HepG2 (cell line): ENCODE measurements around the gene TMEM270. TPM values are rescaled to one million over a fixed set of nuclear protein-coding genes. Genes with fewer than 3 reads are reported as not detected.

Experiments used
- AGO2 ChIP-seq: fragments of 200-400 bp; formaldehyde crosslinking; optimal IDR thresholded peaks from 2 replicates; pipeline ENCODE3; 2017; ENCODE audit warnings: mild to moderate bottlenecking, low read depth, low read length, moderate library complexity
- BCL6 ChIP-seq: IDR thresholded peaks from 2 replicates; pipeline ENCODE4 v1.6.1; 2016; ENCODE audit warnings: missing genetic modification reagents, missing compliant biosample characterization
- CAMTA2 ChIP-seq: sonication (generic); formaldehyde crosslinking; IDR thresholded peaks from 2 replicates; pipeline ENCODE4 v1.4.0; 2020; ENCODE audit warnings: mild to moderate bottlenecking, missing genetic modification reagents, borderline replicate concordance
- CREB3 ChIP-seq: sonication (generic); formaldehyde crosslinking; IDR thresholded peaks from 2 replicates; pipeline ENCODE4 v1.5.0; 2020; ENCODE audit warnings: missing genetic modification reagents
- DMAP1 ChIP-seq: IDR thresholded peaks from 2 replicates; pipeline ENCODE4 v1.6.1; 2016
- FOXP1 ChIP-seq, 2 experiments: fragments of 450-650 bp in 1 of 2; IDR thresholded peaks; 2 replicates each; pipeline ENCODE4 v1.6.1; 2017 to 2018; ENCODE audit warnings: antibody characterized with exemption in 1 of 2
- MED13 ChIP-seq: sonication (generic); formaldehyde crosslinking; IDR thresholded peaks from 2 replicates; pipeline ENCODE4 v1.5.0; 2020; ENCODE audit warnings: missing genetic modification reagents
- NFIB ChIP-seq: sonication (generic); formaldehyde crosslinking; IDR thresholded peaks from 2 replicates; pipeline ENCODE4 v1.9.0; 2021; ENCODE audit warnings: missing genetic modification reagents, mild to moderate bottlenecking, borderline replicate concordance
- NR0B2 ChIP-seq: sonication (generic); formaldehyde crosslinking; IDR thresholded peaks from 2 replicates; pipeline ENCODE4 v1.4.0; 2020; ENCODE audit warnings: mild to moderate bottlenecking, missing genetic modification reagents
- NR2F6 ChIP-seq, 2 experiments: IDR thresholded peaks; 2 replicates each; pipeline ENCODE4 v1.6.1; 2016; ENCODE audit warnings: antibody characterized with exemption in 1 of 2, mild to moderate bottlenecking in 1 of 2
- PHF21A ChIP-seq: sonication (generic); formaldehyde crosslinking; IDR thresholded peaks from 2 replicates; pipeline ENCODE4 v1.5.0; 2020; ENCODE audit warnings: mild to moderate bottlenecking, missing genetic modification reagents
- REL ChIP-seq: sonication (generic); formaldehyde crosslinking; conservative IDR thresholded peaks from 2 replicates; pipeline ENCODE4 v1.8.0; 2022; ENCODE audit warnings: mild to moderate bottlenecking, missing genetic modification reagents, moderate library complexity
- RXRA ChIP-seq: sonication (generic); formaldehyde crosslinking; IDR thresholded peaks from 2 replicates; pipeline ENCODE4 v1.5.1; 2020; ENCODE audit warnings: missing genetic modification reagents
- THAP11 ChIP-seq: IDR thresholded peaks from 2 replicates; pipeline ENCODE4 v1.6.1; 2016; ENCODE audit warnings: missing biosample characterization, missing genetic modification reagents
- ZBTB20 ChIP-seq: sonication (generic); formaldehyde crosslinking; IDR thresholded peaks from 2 replicates; pipeline ENCODE4 v1.8.1; 2023; ENCODE audit warnings: missing genetic modification reagents, low read depth, mild to moderate bottlenecking, borderline replicate concordance
- ZBTB37 ChIP-seq: sonication (generic); formaldehyde crosslinking; IDR thresholded peaks from 2 replicates; pipeline ENCODE4 v1.4.0; 2020; ENCODE audit warnings: mild to moderate bottlenecking, missing genetic modification reagents
- ZFX ChIP-seq: sonication (generic); formaldehyde crosslinking; IDR thresholded peaks from 2 replicates; pipeline ENCODE4 v1.4.0; 2020; ENCODE audit warnings: mild to moderate bottlenecking, low read depth, missing genetic modification reagents, moderate library complexity
- ZGPAT ChIP-seq: IDR thresholded peaks from 2 replicates; pipeline ENCODE4 v1.6.1; 2016; ENCODE audit warnings: mild to moderate bottlenecking
- ZNF546 ChIP-seq: sonication (generic); formaldehyde crosslinking; conservative IDR thresholded peaks from 2 replicates; pipeline ENCODE4 v1.8.1; 2023; ENCODE audit warnings: mild to moderate bottlenecking, missing genetic modification reagents
- ZNF629 ChIP-seq: sonication (generic); formaldehyde crosslinking; conservative IDR thresholded peaks from 2 replicates; pipeline ENCODE4 v1.5.0; 2020; ENCODE audit warnings: missing genetic modification reagents
- ZNF687 ChIP-seq: sonication (generic); formaldehyde crosslinking; IDR thresholded peaks from 2 replicates; pipeline ENCODE4 v1.5.1; 2020; ENCODE audit warnings: mild to moderate bottlenecking, missing genetic modification reagents, moderate library complexity
- ZNF768 ChIP-seq: sonication (generic); formaldehyde crosslinking; IDR thresholded peaks from 2 replicates; pipeline ENCODE4 v1.4.0; 2020; ENCODE audit warnings: missing genetic modification reagents
- ZSCAN30 ChIP-seq: sonication (generic); formaldehyde crosslinking; IDR thresholded peaks from 2 replicates; pipeline ENCODE4 v1.5.0; 2020; ENCODE audit warnings: mild to moderate bottlenecking, missing genetic modification reagents
- polyA plus RNA-seq, 8 experiments: library from polyadenylated mRNA; depleted of rRNA in 3 of 8; stranded (reverse) in 7 of 8; unstranded in 1 of 8; fragments of >200 nt; fragmentation: Illumina TruSeq in 4 of 8; extraction: Trizol in 4 of 8; gene quantifications; 2 replicates each; pipeline versions ENCODE4 v1.2.1 to v1.2.3, GENCODE V29; 2011 to 2016; ENCODE audit warnings: low read depth in 4 of 8, missing spikeins in 1 of 8, mixed read lengths in 1 of 8; ENCODE audit not compliant: insufficient read depth in 1 of 8
- total RNA-seq, 5 experiments: library from RNA; depleted of rRNA; stranded (reverse); fragments of >200 nt; fragmentation: Illumina TruSeq; extraction: Trizol; gene quantifications; 2 replicates each; pipeline ENCODE4 v1.2.3, GENCODE V29; 2016; ENCODE audit warnings: low read depth in 1 of 5

The TMEM270 gene
- total and polyA plus RNA-seq, 2 of the 13 experiments (the other 11 are each of a cell fraction or from before 2014, with no cell fraction given): not detected

GRCh38 chr7:73870041-73870492 lies 9.1 kb downstream of the TMEM270 start (continued):
- peak; percentile 63 for TF ChIP-seq ZNF687
- peak; percentile 26; the same call in 1 of the 2 replicates for TF ChIP-seq ZBTB20
- TF ChIP-seq FOXP1 (IDR thresholded peaks at IDR 0.05): no peak
- TF ChIP-seq FOXP1 (CRISPR knock-in tag; IDR thresholded peaks at IDR 0.05): 0 out of 2 replicates have a peak, but pooled peaks have one; percentile 8
- no peak for TF ChIP-seq ZNF546 (CRISPR knock-in tag)
- peak; percentile 56; the same call in 1 of the 2 replicates for TF ChIP-seq THAP11 (CRISPR knock-in tag)
- 0 out of 2 replicates have a peak, but pooled peaks have one; percentile 19 for TF ChIP-seq NR0B2
- TF ChIP-seq CAMTA2 (CRISPR knock-in tag): 0 out of 2 replicates have a peak, but pooled peaks have one; percentile 37
- peak; percentile 56; the same call in 1 of the 2 replicates for TF ChIP-seq ZFX (CRISPR knock-in tag)
- TF ChIP-seq PHF21A (CRISPR knock-in tag): peak; percentile 52; the same call in 1 of the 2 replicates
- peak; percentile 87 for TF ChIP-seq BCL6
- no peak for TF ChIP-seq MED13 (CRISPR knock-in tag)
- TF ChIP-seq ZBTB37 (CRISPR knock-in tag): no peak
- TF ChIP-seq NR2F6 (IDR thresholded peaks at IDR 0.05): peak; percentile 27; the same call in 1 of the 2 replicates
- peak; percentile 79 for TF ChIP-seq NR2F6 (CRISPR knock-in tag; IDR thresholded peaks at IDR 0.05)
- no peak for TF ChIP-seq REL (CRISPR knock-in tag)
- 0 out of 2 replicates have a peak, but pooled peaks have one; percentile 32 for TF ChIP-seq DMAP1 (CRISPR knock-in tag)
- TF ChIP-seq ZGPAT (CRISPR knock-in tag): peak; percentile 79
- TF ChIP-seq NFIB (CRISPR knock-in tag): 0 out of 2 replicates have a peak, but pooled peaks have one; percentile 11
- no peak for TF ChIP-seq ZSCAN30 (CRISPR knock-in tag)
- 0 out of 2 replicates have a peak, but pooled peaks have one; percentile 21 for TF ChIP-seq ZNF768
- TF ChIP-seq RXRA (CRISPR knock-in tag): peak; percentile 96
- no peak for TF ChIP-seq ZNF629 (CRISPR knock-in tag)
- TF ChIP-seq AGO2: no peak
- no peak for TF ChIP-seq CREB3 (CRISPR knock-in tag)
